ENCODE data around the gene SPATS2.

DNA sequence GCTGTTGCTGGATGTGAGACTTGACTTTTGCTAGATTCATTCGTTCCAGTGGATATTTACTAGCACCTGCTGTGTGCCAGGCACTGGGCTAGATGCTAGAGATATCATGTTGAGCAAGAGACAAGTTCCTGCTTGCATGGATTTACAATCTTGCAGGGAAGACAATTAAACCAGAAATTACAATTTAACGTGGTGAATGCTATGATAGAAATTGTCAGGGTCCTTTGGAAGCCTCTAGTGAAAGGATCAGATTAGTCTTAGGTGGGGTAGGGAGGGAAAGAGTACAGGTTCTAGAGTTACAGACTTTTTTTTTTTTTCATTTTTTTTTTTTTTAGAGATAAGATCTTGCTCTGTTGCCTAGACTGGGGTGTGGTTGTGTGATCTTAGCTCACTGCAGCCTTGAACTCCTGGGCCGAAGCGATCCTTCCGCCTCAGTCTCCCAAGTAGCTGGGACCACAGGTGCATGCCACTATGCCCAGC, 36.7 kb downstream of the SPATS2 start:
- TF ChIP-seq, protein P1, sequence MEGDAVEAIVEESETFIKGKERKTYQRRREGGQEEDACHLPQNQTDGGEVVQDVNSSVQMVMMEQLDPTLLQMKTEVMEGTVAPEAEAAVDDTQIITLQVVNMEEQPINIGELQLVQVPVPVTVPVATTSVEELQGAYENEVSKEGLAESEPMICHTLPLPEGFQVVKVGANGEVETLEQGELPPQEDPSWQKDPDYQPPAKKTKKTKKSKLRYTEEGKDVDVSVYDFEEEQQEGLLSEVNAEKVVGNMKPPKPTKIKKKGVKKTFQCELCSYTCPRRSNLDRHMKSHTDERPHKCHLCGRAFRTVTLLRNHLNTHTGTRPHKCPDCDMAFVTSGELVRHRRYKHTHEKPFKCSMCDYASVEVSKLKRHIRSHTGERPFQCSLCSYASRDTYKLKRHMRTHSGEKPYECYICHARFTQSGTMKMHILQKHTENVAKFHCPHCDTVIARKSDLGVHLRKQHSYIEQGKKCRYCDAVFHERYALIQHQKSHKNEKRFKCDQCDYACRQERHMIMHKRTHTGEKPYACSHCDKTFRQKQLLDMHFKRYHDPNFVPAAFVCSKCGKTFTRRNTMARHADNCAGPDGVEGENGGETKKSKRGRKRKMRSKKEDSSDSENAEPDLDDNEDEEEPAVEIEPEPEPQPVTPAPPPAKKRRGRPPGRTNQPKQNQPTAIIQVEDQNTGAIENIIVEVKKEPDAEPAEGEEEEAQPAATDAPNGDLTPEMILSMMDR (IDR thresholded peaks at IDR 0.05 in 4 of 5, conservative IDR thresholded peaks at IDR 0.05 in 1 of 5): no peak
- TF ChIP-seq POLR2A (IDR thresholded peaks at IDR 0.05): no peak
